ENCODE data around the gene SLC51A. TPM values are rescaled to one million over a fixed set of nuclear protein-coding genes. Genes with fewer than 3 reads are reported as not detected.

Gene SLC51A
- total and polyA plus RNA-seq, 2 donors (not counting 1 experiment from before 2014, with no cell fraction given) = not detected

DNA sequence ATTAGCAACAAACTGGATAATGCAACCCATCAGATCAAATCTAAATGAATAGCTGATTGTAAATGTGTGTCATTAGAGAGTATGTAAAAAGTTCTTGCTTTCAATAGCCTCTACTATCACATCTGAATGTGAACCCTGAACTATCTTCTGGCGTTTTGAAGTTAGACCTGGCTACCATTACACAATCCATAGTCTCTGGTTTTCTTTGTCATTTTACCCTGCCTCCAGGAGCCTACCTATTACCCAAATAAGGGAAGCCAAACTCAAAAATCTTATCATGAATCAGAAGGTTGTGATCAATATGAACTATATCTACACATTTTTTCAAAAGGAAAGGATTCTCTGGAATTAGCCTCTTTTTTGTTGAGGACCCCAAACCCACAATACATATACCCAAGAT, 39.4 kb downstream of the SLC51A start:
- peaks cover 1% of the 10 kb centered on the region for H3K79me2 ChIP-seq (ENCODE audit: control insufficient read depth, insufficient read depth, low read length)
- no peak for TF ChIP-seq EZH2 (IDR thresholded peaks at IDR 0.05; ENCODE audit: low read length, missing control alignments)
- TF ChIP-seq, protein P1, sequence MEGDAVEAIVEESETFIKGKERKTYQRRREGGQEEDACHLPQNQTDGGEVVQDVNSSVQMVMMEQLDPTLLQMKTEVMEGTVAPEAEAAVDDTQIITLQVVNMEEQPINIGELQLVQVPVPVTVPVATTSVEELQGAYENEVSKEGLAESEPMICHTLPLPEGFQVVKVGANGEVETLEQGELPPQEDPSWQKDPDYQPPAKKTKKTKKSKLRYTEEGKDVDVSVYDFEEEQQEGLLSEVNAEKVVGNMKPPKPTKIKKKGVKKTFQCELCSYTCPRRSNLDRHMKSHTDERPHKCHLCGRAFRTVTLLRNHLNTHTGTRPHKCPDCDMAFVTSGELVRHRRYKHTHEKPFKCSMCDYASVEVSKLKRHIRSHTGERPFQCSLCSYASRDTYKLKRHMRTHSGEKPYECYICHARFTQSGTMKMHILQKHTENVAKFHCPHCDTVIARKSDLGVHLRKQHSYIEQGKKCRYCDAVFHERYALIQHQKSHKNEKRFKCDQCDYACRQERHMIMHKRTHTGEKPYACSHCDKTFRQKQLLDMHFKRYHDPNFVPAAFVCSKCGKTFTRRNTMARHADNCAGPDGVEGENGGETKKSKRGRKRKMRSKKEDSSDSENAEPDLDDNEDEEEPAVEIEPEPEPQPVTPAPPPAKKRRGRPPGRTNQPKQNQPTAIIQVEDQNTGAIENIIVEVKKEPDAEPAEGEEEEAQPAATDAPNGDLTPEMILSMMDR (conservative IDR thresholded peaks at IDR 0.05 in 1 of 2, IDR thresholded peaks at IDR 0.05 in 1 of 2; ENCODE audit: low read depth in 1 of 2, low read length in 2 of 2) = no peak

DNA sequence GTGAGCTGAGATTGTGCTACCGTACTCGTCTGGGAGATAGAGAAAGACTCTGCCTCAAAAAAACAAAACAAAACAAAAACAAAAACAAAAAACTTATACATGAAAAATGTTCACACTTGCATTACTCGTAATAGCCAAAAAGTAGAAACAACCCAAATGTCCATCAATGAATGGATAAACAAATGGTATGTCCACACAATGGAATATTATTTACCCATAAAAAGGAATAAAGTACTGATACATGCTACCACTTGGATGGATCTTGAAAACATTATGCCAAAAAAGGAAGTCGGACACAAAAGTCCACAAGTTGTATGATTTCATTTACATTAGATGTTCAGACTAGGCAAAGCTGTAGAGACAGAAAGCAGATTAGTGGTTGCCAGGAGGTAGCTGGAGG, 44.5 kb downstream of the SLC51A start:
- Histone ChIP-seq H3K4me3 (replicated peaks in 1 of 4; ENCODE audit: control extremely low read depth in 1 of 4, insufficient read depth in 1 of 4, low read depth in 3 of 4, low read length in 4 of 4) (no peak overlapping the region), H3K4me1 (ENCODE audit: control insufficient read depth, extremely low read depth, insufficient read depth, low read length) (no peaks in the 10 kb centered on the region), H3K9me3 (ENCODE audit: control insufficient read depth, insufficient read depth, low read depth, low read length) (no peaks in the 10 kb centered on the region), H3K79me2 (ENCODE audit: control insufficient read depth, insufficient read depth, low read length) (peaks cover 4% of the 10 kb centered on the region), H3K9ac (ENCODE audit: insufficient read depth, low read length) (no peak overlapping the region), H4K20me1 (ENCODE audit: control insufficient read depth, extremely low read depth, insufficient read depth, low read length) (no peaks in the 10 kb centered on the region), H3K36me3 (ENCODE audit: control insufficient read depth, insufficient read depth, low read length) (peaks cover 1% of the 10 kb centered on the region), H3K4me2 (ENCODE audit: extremely low read depth, insufficient read depth, low read length) (no peak overlapping the region), H2AFZ (ENCODE audit: low read length) (no peak overlapping the region), H3K27ac (ENCODE audit: insufficient read depth, low read length) (no peak overlapping the region), H3K27me3 (ENCODE audit: control insufficient read depth, insufficient read depth, low read length) (no peaks in the 10 kb centered on the region)
- no peak for DNase-seq (ENCODE audit: low read depth in 2 of 2)
- TF ChIP-seq EZH2 (IDR thresholded peaks at IDR 0.05; ENCODE audit: low read length, missing control alignments) = no peak
- TF ChIP-seq, protein P1 (conservative IDR thresholded peaks at IDR 0.05 in 1 of 2, IDR thresholded peaks at IDR 0.05 in 1 of 2; ENCODE audit: low read depth in 1 of 2, low read length in 2 of 2) = no peak

More for the DNA sequence above, 39.4 kb downstream of the SLC51A start:
- H3K27me3 ChIP-seq (ENCODE audit: control insufficient read depth, insufficient read depth, low read length) = no peaks in the 10 kb centered on the region
- H3K4me3 ChIP-seq (replicated peaks in 1 of 4; ENCODE audit: control extremely low read depth in 1 of 4, insufficient read depth in 1 of 4, low read depth in 3 of 4, low read length in 4 of 4) = no peak overlapping the region
- DNase-seq (ENCODE audit: low read depth in 2 of 2) = no peak
- no peak overlapping the region for H3K27ac ChIP-seq (ENCODE audit: insufficient read depth, low read length)
- H4K20me1 ChIP-seq (ENCODE audit: control insufficient read depth, extremely low read depth, insufficient read depth, low read length) = no peaks in the 10 kb centered on the region
- no peaks in the 10 kb centered on the region for H3K36me3 ChIP-seq (ENCODE audit: control insufficient read depth, insufficient read depth, low read length)
- H3K9me3 ChIP-seq (ENCODE audit: control insufficient read depth, insufficient read depth, low read depth, low read length) = no peaks in the 10 kb centered on the region
- H3K9ac ChIP-seq (ENCODE audit: insufficient read depth, low read length) = no peak overlapping the region
- no peak overlapping the region for H2AFZ ChIP-seq (ENCODE audit: low read length)
- H3K4me2 ChIP-seq (ENCODE audit: extremely low read depth, insufficient read depth, low read length) = no peak overlapping the region
- no peaks in the 10 kb centered on the region for H3K4me1 ChIP-seq (ENCODE audit: control insufficient read depth, extremely low read depth, insufficient read depth, low read length)

- H3K79me2 ChIP-seq (ENCODE audit: control insufficient read depth, insufficient read depth, low read length) = peaks cover 4% of the 10 kb centered on the region
- H3K4me2 ChIP-seq (ENCODE audit: extremely low read depth, insufficient read depth, low read length) = no peak overlapping the region
- DNase-seq (ENCODE audit: low read depth in 2 of 2) = no peak
Observed at GRCh38 chr3:196263819-196264218, 47.5 kb downstream of the SLC51A start.

More at GRCh38 chr3:196263819-196264218, 47.5 kb downstream of the SLC51A start:
- Histone ChIP-seq H3K27me3 (ENCODE audit: control insufficient read depth, insufficient read depth, low read length) (no peaks in the 10 kb centered on the region), H3K36me3 (ENCODE audit: control insufficient read depth, insufficient read depth, low read length) (peaks cover 4% of the 10 kb centered on the region), H3K9me3 (ENCODE audit: control insufficient read depth, insufficient read depth, low read depth, low read length) (no peaks in the 10 kb centered on the region), H3K4me1 (ENCODE audit: control insufficient read depth, extremely low read depth, insufficient read depth, low read length) (no peaks in the 10 kb centered on the region), H3K9ac (ENCODE audit: insufficient read depth, low read length) (no peak overlapping the region), H2AFZ (ENCODE audit: low read length) (no peak overlapping the region), H3K27ac (ENCODE audit: insufficient read depth, low read length) (no peak overlapping the region), H4K20me1 (ENCODE audit: control insufficient read depth, extremely low read depth, insufficient read depth, low read length) (no peaks in the 10 kb centered on the region), H3K4me3 (replicated peaks in 1 of 4; ENCODE audit: control extremely low read depth in 1 of 4, insufficient read depth in 1 of 4, low read depth in 3 of 4, low read length in 4 of 4) (no peak overlapping the region)
- no peak for TF ChIP-seq EZH2 (IDR thresholded peaks at IDR 0.05; ENCODE audit: low read length, missing control alignments)
- TF ChIP-seq, protein P1 (conservative IDR thresholded peaks at IDR 0.05 in 1 of 2, IDR thresholded peaks at IDR 0.05 in 1 of 2; ENCODE audit: low read depth in 1 of 2, low read length in 2 of 2) = no peak
